ENCODE measurements around the gene TNFRSF14.

Gene TNFRSF14

GRCh38 chr1:2558420-2558819 is 2.2 kb downstream of the TNFRSF14 start:
- intact Hi-C loops (cut with DNase I; ENCODE audit: low total_unique reads), result loop anchor here (5.0 kb wide), 2 partner anchors 36 to 166 kb away; partner anchors contain the start of genes MORN1 and RER1
- TF ChIP-seq, protein P1, sequence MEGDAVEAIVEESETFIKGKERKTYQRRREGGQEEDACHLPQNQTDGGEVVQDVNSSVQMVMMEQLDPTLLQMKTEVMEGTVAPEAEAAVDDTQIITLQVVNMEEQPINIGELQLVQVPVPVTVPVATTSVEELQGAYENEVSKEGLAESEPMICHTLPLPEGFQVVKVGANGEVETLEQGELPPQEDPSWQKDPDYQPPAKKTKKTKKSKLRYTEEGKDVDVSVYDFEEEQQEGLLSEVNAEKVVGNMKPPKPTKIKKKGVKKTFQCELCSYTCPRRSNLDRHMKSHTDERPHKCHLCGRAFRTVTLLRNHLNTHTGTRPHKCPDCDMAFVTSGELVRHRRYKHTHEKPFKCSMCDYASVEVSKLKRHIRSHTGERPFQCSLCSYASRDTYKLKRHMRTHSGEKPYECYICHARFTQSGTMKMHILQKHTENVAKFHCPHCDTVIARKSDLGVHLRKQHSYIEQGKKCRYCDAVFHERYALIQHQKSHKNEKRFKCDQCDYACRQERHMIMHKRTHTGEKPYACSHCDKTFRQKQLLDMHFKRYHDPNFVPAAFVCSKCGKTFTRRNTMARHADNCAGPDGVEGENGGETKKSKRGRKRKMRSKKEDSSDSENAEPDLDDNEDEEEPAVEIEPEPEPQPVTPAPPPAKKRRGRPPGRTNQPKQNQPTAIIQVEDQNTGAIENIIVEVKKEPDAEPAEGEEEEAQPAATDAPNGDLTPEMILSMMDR (IDR thresholded peaks at IDR 0.05), result no peak
- H3K4me3 ChIP-seq, result no peak overlapping the region

DNA sequence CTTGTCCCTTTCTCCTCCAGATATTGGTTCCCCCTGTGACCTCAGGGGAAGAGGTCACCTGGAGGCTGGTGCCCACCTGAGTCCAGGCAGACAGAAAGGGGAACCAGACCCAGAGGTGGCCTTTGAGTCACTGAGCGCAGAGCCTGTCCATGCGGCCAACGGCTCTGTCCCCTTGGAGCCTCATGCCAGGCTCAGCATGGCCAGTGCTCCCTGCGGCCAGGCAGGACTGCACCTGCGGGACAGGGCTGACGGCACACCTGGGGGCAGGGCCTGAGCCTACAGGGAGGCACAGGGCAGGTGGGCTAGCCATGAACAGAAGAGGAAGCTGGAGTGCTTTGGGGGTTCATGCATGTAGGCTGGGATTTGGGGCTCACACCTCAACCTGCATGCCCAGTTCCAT is 2.7 kb downstream of the TNFRSF14 start:
- TF ChIP-seq, protein P1 (IDR thresholded peaks at IDR 0.05), result no peak
- H3K9me3 ChIP-seq, result no peaks in the 10 kb centered on the region
- DNase-seq, result no peak
- H3K4me1 ChIP-seq, result peaks cover 0 to 35% (median 22%) of the 10 kb centered on the region in 4 donors
- H3K27me3 ChIP-seq, result no peaks in the 10 kb centered on the region
- intact Hi-C loops (cut with DNase I; ENCODE audit: low total_unique reads), result loop anchor here (5.0 kb wide), 2 partner anchors 37 to 167 kb away; partner anchors contain the start of genes MORN1 and RER1
- no peak overlapping the region for H3K27ac ChIP-seq
- H3K4me3 ChIP-seq, result no peak overlapping the region
- H3K36me3 ChIP-seq, result peaks cover 0 to 58% (median 33%) of the 10 kb centered on the region in 3 donors

More at GRCh38 chr1:2558420-2558819, 2.2 kb downstream of the TNFRSF14 start:
- Histone ChIP-seq H3K27me3 (no peaks in the 10 kb centered on the region), H3K27ac (no peak overlapping the region), H3K36me3 (peaks cover 0 to 54% (median 33%) of the 10 kb centered on the region in 3 donors), H3K4me1 (peaks cover 0 to 35% (median 22%) of the 10 kb centered on the region in 4 donors), H3K9me3 (no peaks in the 10 kb centered on the region)
- no peak for DNase-seq

- H3K27ac ChIP-seq, result no peak overlapping the region
- H3K36me3 ChIP-seq, result peaks cover 0 to 58% (median 33%) of the 10 kb centered on the region in 3 donors
- no peak overlapping the region for H3K4me3 ChIP-seq
- TF ChIP-seq, protein P1 (IDR thresholded peaks at IDR 0.05), result no peak
- peaks cover 0 to 34% (median 22%) of the 10 kb centered on the region in 4 donors for H3K4me1 ChIP-seq
- intact Hi-C loops (cut with DNase I; ENCODE audit: low total_unique reads), result loop anchor here (5.0 kb wide), 2 partner anchors 37 to 167 kb away; partner anchors contain the start of genes MORN1 and RER1
- peaks cover 0 to 2% of the 10 kb centered on the region in 2 donors for H3K27me3 ChIP-seq
- no peak for DNase-seq
- H3K9me3 ChIP-seq, result no peaks in the 10 kb centered on the region
Measured at GRCh38 chr1:2559509-2560298, 3.5 kb downstream of the TNFRSF14 start.

- DNase-seq, result no peak
- peaks cover 0 to 58% (median 33%) of the 10 kb centered on the region in 3 donors for H3K36me3 ChIP-seq
Measured at GRCh38 chr1:2560299-2561073, 4.3 kb downstream of the TNFRSF14 start.

GRCh38 chr1:2561446-2561845 is 5.3 kb downstream of the TNFRSF14 start:
- no peak for DNase-seq
- intact Hi-C loops (cut with DNase I; ENCODE audit: low total_unique reads), result no loop called here
- Histone ChIP-seq H3K27me3 (peaks cover 0 to 13% of the 10 kb centered on the region in 2 donors), H3K36me3 (peaks cover 0 to 58% (median 33%) of the 10 kb centered on the region in 3 donors), H3K27ac (no peak overlapping the region), H3K4me3 (no peak overlapping the region), H3K9me3 (no peaks in the 10 kb centered on the region), H3K4me1 (peaks cover 0 to 19% (median 14%) of the 10 kb centered on the region in 4 donors)
- TF ChIP-seq, protein P1 (IDR thresholded peaks at IDR 0.05), result no peak

More at GRCh38 chr1:2560299-2561073, 4.3 kb downstream of the TNFRSF14 start:
- TF ChIP-seq, protein P1 (IDR thresholded peaks at IDR 0.05), result no peak
- intact Hi-C loops (cut with DNase I; ENCODE audit: low total_unique reads), result no loop called here
- Histone ChIP-seq H3K27me3 (peaks cover 0 to 7% of the 10 kb centered on the region in 2 donors), H3K4me3 (no peak overlapping the region), H3K9me3 (no peaks in the 10 kb centered on the region), H3K4me1 (peaks cover 0 to 26% (median 17%) of the 10 kb centered on the region in 4 donors), H3K27ac (no peak overlapping the region)

Data from tibial artery (tissue), 4 donors.